Activated naive CD8-positive, alpha-beta T cell treated with anti-CD3 and anti-CD28 coated beads, Interleukin-2, amount 10 ng/mL, durations not matched to agents 7 days and 5 days (primary cell): ENCODE results near the gene CXXC5. TPM values are rescaled to one million over a fixed set of nuclear protein-coding genes. Genes with fewer than 3 reads are reported as not detected.
"Not testable (repeated sequence)": the region's sequence is repeated elsewhere in the genome, so short reads cannot be mapped to it uniquely, and the experiment has no call there.

ENCODE experiments used
- ATAC-seq: fragments of 150-1000 bp; cut with Tn5 transposase; one replicate; pipeline ENCODE4 v1.10.0; 2021; ENCODE audit warnings: low read depth, moderate library complexity
- POLR2A ChIA-PET: fragments of 350-600 bp; sonication (Branson Sonifier 250); formaldehyde crosslinking; loops from one replicate; lab custom pipeline; 2021; ENCODE audit warnings: antibody characterized with exemption; lab: Charles Lee
- DNase-seq: peaks from one replicate; pipeline ENCODE4 v3.0.0; 2021
- H3K27ac Mint-ChIP-seq: one replicate; pipeline ENCODE4 v1.8.0; 2022; ENCODE audit warnings: mild to moderate bottlenecking, mixed read lengths
- H3K27me3 Mint-ChIP-seq: one replicate; pipeline ENCODE4 v1.8.0; 2022; ENCODE audit warnings: mild to moderate bottlenecking, moderate library complexity, mixed read lengths
- H3K36me3 Mint-ChIP-seq: one replicate; pipeline ENCODE4 v1.8.0; 2021; ENCODE audit warnings: mild to moderate bottlenecking, mixed read lengths
- H3K4me1 Mint-ChIP-seq: one replicate; pipeline ENCODE4 v1.8.0; 2021; ENCODE audit warnings: mixed read lengths
- H3K4me3 Mint-ChIP-seq: one replicate; pipeline ENCODE4 v1.8.0; 2022; ENCODE audit warnings: mild to moderate bottlenecking, moderate library complexity, mixed read lengths
- H3K9me3 Mint-ChIP-seq: one replicate; pipeline ENCODE4 v1.8.0; 2021; ENCODE audit warnings: mixed read lengths
- total RNA-seq, 2 experiments: library from RNA; stranded (reverse); gene quantifications; one replicate each; pipeline ENCODE4 v1.2.3, GENCODE V29; 2021

The CXXC5 gene
- 1 to 10 TPM; 3.5 to 4.6 TPM for total RNA-seq

GRCh38 chr5:139648205-139649081 is at the start of gene CXXC5:
Gene CXXC5, plus strand, starts transcription at chr5:139648349. Its CDS starts 32,175 bp downstream, at chr5:139680524.
- no peaks in the 10 kb centered on the region for H3K36me3 Mint-ChIP-seq
- POLR2A ChIA-PET, result interaction anchor here (0.8 to 1.8 kb wide), 9 partner anchors 10 to 166 kb away, joined by 3 to 14 read pairs (median 5); partner anchors contain the start of genes STING1 and UBE2D2
- no peaks in the 10 kb centered on the region for H3K9me3 Mint-ChIP-seq
- H3K27ac Mint-ChIP-seq, result no peak within 1 kb of the TSS
- H3K4me3 Mint-ChIP-seq, result peak within 1 kb of the TSS; percentile 60
- ATAC-seq, result peak; percentile 59
- peaks cover 65% of the 10 kb centered on the region for H3K27me3 Mint-ChIP-seq
- H3K4me1 Mint-ChIP-seq, result peaks cover 33% of the 10 kb centered on the region
- DNase-seq, result peak; percentile 75

GRCh38 chr5:139598601-139598965 is 49.6 kb upstream of the CXXC5 start:
- ATAC-seq, H3K27ac Mint-ChIP-seq, H3K9me3 Mint-ChIP-seq, DNase-seq, H3K4me1 Mint-ChIP-seq, H3K4me3 Mint-ChIP-seq, H3K27me3 Mint-ChIP-seq: not testable (repeated sequence)
- POLR2A ChIA-PET, result interaction anchor here (0.7 to 1.4 kb wide), 6 partner anchors 10 to 525 kb away, joined by 3 to 8 read pairs (median 4); partner anchors contain the start of gene UBE2D2
- peaks cover 26% of the 10 kb centered on the region for H3K36me3 Mint-ChIP-seq

GRCh38 chr5:139600336-139600949 is 47.7 kb upstream of the CXXC5 start:
- Mint-ChIP-seq H3K9me3 (peaks cover 2% of the 10 kb centered on the region), H3K27me3 (no peaks in the 10 kb centered on the region), H3K27ac (no peak overlapping the region), H3K36me3 (peaks cover 20% of the 10 kb centered on the region), H3K4me1 (peaks cover 6% of the 10 kb centered on the region), H3K4me3 (no peak overlapping the region)
- DNase-seq, result no peak
- POLR2A ChIA-PET, result no interaction called here
- no peak for ATAC-seq

GRCh38 chr5:139601429-139601828 is 46.7 kb upstream of the CXXC5 start:
- ATAC-seq (no peak), DNase-seq (no peak)
- H3K27ac Mint-ChIP-seq, result no peak overlapping the region
- peaks cover 8% of the 10 kb centered on the region for H3K4me1 Mint-ChIP-seq
- H3K9me3 Mint-ChIP-seq, result peaks cover 2% of the 10 kb centered on the region
- no peaks in the 10 kb centered on the region for H3K27me3 Mint-ChIP-seq
- H3K36me3 Mint-ChIP-seq, result peaks cover 20% of the 10 kb centered on the region
- POLR2A ChIA-PET, result no interaction called here
- no peak overlapping the region for H3K4me3 Mint-ChIP-seq

GRCh38 chr5:139601948-139602347 is 46.2 kb upstream of the CXXC5 start:
- POLR2A ChIA-PET, result interaction anchor here (0.7 kb wide), 1 partner anchor 26 kb away, joined by 3 read pairs; no protein-coding TSS in a partner anchor
- not testable (repeated sequence) for H3K4me3 Mint-ChIP-seq, DNase-seq, ATAC-seq, H3K27ac Mint-ChIP-seq, H3K27me3 Mint-ChIP-seq, H3K4me1 Mint-ChIP-seq, H3K9me3 Mint-ChIP-seq
- H3K36me3 Mint-ChIP-seq, result peaks cover 20% of the 10 kb centered on the region

GRCh38 chr5:139605887-139606286 is 42.3 kb upstream of the CXXC5 start:
- peaks cover 8% of the 10 kb centered on the region for H3K4me1 Mint-ChIP-seq
- no peak for ATAC-seq
- H3K9me3 Mint-ChIP-seq, result no peaks in the 10 kb centered on the region
- H3K27ac Mint-ChIP-seq, result no peak overlapping the region
- no peaks in the 10 kb centered on the region for H3K27me3 Mint-ChIP-seq
- peaks cover 12% of the 10 kb centered on the region for H3K36me3 Mint-ChIP-seq
- DNase-seq, result no peak
- no peak overlapping the region for H3K4me3 Mint-ChIP-seq
- POLR2A ChIA-PET, result interaction anchor here (1.3 kb wide), 1 partner anchor 45 kb away, joined by 5 read pairs; the partner anchor contains the start of gene UBE2D2

GRCh38 chr5:139611703-139612584 is 36.2 kb upstream of the CXXC5 start:
- no peaks in the 10 kb centered on the region for H3K9me3 Mint-ChIP-seq
- DNase-seq, result no peak
- POLR2A ChIA-PET, result interaction anchor here (2.5 kb wide), 1 partner anchor 51 kb away, joined by 8 read pairs; the partner anchor contains the start of gene UBE2D2
- H3K4me3 Mint-ChIP-seq, result no peak overlapping the region
- H3K4me1 Mint-ChIP-seq, result peaks cover 11% of the 10 kb centered on the region
- peak; percentile 30 for ATAC-seq
- peaks cover 8% of the 10 kb centered on the region for H3K36me3 Mint-ChIP-seq
- no peak overlapping the region for H3K27ac Mint-ChIP-seq
- no peaks in the 10 kb centered on the region for H3K27me3 Mint-ChIP-seq

- POLR2A ChIA-PET, result no interaction called here
- H3K36me3 Mint-ChIP-seq, result peaks cover 33% of the 10 kb centered on the region
These were observed 28.3 kb upstream of the CXXC5 start for GRCh38 chr5:139619861-139620260.

GRCh38 chr5:139625398-139625797 is 22.8 kb upstream of the CXXC5 start:
- H3K9me3 Mint-ChIP-seq, H3K27me3 Mint-ChIP-seq, DNase-seq, POLR2A ChIA-PET, ATAC-seq, H3K27ac Mint-ChIP-seq, H3K4me1 Mint-ChIP-seq, H3K4me3 Mint-ChIP-seq: not testable (repeated sequence)
- peaks cover 28% of the 10 kb centered on the region for H3K36me3 Mint-ChIP-seq

More at GRCh38 chr5:139619861-139620260, 28.3 kb upstream of the CXXC5 start:
- ATAC-seq (no peak), DNase-seq (no peak)
- Mint-ChIP-seq H3K27me3 (no peaks in the 10 kb centered on the region), H3K9me3 (no peaks in the 10 kb centered on the region), H3K4me3 (no peak overlapping the region), H3K27ac (no peak overlapping the region), H3K4me1 (peaks cover 9% of the 10 kb centered on the region)

- Mint-ChIP-seq H3K9me3 (no peaks in the 10 kb centered on the region), H3K4me3 (no peak overlapping the region), H3K4me1 (peaks cover 24% of the 10 kb centered on the region), H3K27me3 (no peaks in the 10 kb centered on the region), H3K27ac (no peak overlapping the region), H3K36me3 (peaks cover 11% of the 10 kb centered on the region)
- ATAC-seq, result no peak
- POLR2A ChIA-PET, result no interaction called here
- no peak for DNase-seq
These were observed 17.3 kb upstream of the CXXC5 start for GRCh38 chr5:139630855-139631254.

- Mint-ChIP-seq H3K27ac (peak overlapping the region; percentile 12), H3K4me1 (peaks cover 31% of the 10 kb centered on the region), H3K9me3 (no peaks in the 10 kb centered on the region), H3K4me3 (no peak overlapping the region), H3K36me3 (peaks cover 12% of the 10 kb centered on the region), H3K27me3 (no peaks in the 10 kb centered on the region)
- no peak for DNase-seq
- POLR2A ChIA-PET, result interaction anchor here (0.7 kb wide), 1 partner anchor 16 kb away, joined by 4 read pairs; the partner anchor contains the start of gene CXXC5
- no peak for ATAC-seq
These were observed 16.5 kb upstream of the CXXC5 start for GRCh38 chr5:139631520-139632165.

- Mint-ChIP-seq H3K27me3 (no peaks in the 10 kb centered on the region), H3K9me3 (no peaks in the 10 kb centered on the region), H3K4me3 (no peak overlapping the region), H3K27ac (peak overlapping the region; percentile 49), H3K4me1 (peaks cover 32% of the 10 kb centered on the region), H3K36me3 (peaks cover 7% of the 10 kb centered on the region)
- ATAC-seq (peak; percentile 17), DNase-seq (peak; percentile 69)
- POLR2A ChIA-PET, result interaction anchor here (1.2 kb wide), 1 partner anchor 37 kb away, joined by 3 read pairs; no protein-coding TSS in a partner anchor
These were observed 14.7 kb upstream of the CXXC5 start for GRCh38 chr5:139633295-139634027.
